B cell (primary cell): ENCODE data around the gene PPP2R2D. TPM values are rescaled to one million over a fixed set of nuclear protein-coding genes. Genes with fewer than 3 reads are reported as not detected.

Experiments used
- ATAC-seq: fragments of 200-7000 bp; cut with Tn5 transposase; one replicate; pipeline ENCODE4 v1.10.0; 2021; ENCODE audit warnings: low read depth, mild to moderate bottlenecking, moderate number of reproducible peaks, moderate library complexity
- CTCF ChIA-PET: fragments of 350-600 bp; sonication (Branson Sonifier 250); formaldehyde crosslinking; loops from one replicate; lab custom pipeline; 2021; ENCODE audit warnings: antibody characterized with exemption, inconsistent platforms; lab: Charles Lee
- POLR2A ChIA-PET: fragments of 350-600 bp; sonication (Branson Sonifier 250); formaldehyde crosslinking; loops from one replicate; lab custom pipeline; 2021; ENCODE audit warnings: antibody characterized with exemption; lab: Charles Lee
- DNase-seq: peaks from one replicate; pipeline ENCODE4 v3.0.0; 2013
- H2AFZ ChIP-seq: 2 replicates; pipeline ENCODE4 v1.6.1; 2012; ENCODE audit warnings: mild to moderate bottlenecking, low read depth, low read length; ENCODE audit not compliant: insufficient read depth, poor library complexity, severe bottlenecking
- H3K27ac ChIP-seq, 2 donors: 1 replicate in 1 of 2; 2 replicates in 1 of 2; pipeline ENCODE4 v1.5.1; 2012 to 2013; ENCODE audit warnings: low read length in 2 of 2, mild to moderate bottlenecking in 2 of 2, moderate library complexity in 1 of 2
- H3K27me3 ChIP-seq, 4 experiments: fragments of 200-600 bp in 1 of 4; sonication (generic) in 1 of 4; replicated peaks in 1 of 4; 1 replicate in 2 of 4; 2 replicates in 2 of 4; pipeline versions ENCODE4 v1.6.1 to v1.7.0; 2013 to 2016; ENCODE audit warnings: low read length in 3 of 4, mild to moderate bottlenecking in 2 of 4, mixed read lengths in 1 of 4, moderate library complexity in 1 of 4; ENCODE audit not compliant: insufficient read depth in 4 of 4, control insufficient read depth in 3 of 4; ENCODE audit errors: control extremely low read depth in 1 of 4
- H3K36me3 ChIP-seq, 2 experiments: replicated peaks in 1 of 2; 1 replicate in 1 of 2; 2 replicates in 1 of 2; pipeline versions ENCODE4 v1.6.1 to v1.7.1; 2013; ENCODE audit warnings: low read length in 1 of 2; ENCODE audit not compliant: insufficient read depth in 2 of 2, control insufficient read depth in 1 of 2; ENCODE audit errors: control extremely low read depth in 1 of 2, extremely low read depth in 1 of 2
- H3K4me1 ChIP-seq, 2 donors: fragments of 200-600 bp in 1 of 2; sonication (generic) in 1 of 2; 1 replicate in 1 of 2; 2 replicates in 1 of 2; pipeline versions ENCODE4 v1.5.1 to v1.6.1; 2013 to 2017; ENCODE audit warnings: low read length in 2 of 2; ENCODE audit not compliant: control insufficient read depth in 2 of 2, insufficient read depth in 2 of 2
- H3K4me2 ChIP-seq: replicated peaks from 2 replicates; pipeline ENCODE3; 2012; ENCODE audit warnings: mild to moderate bottlenecking, low read depth, low read length; ENCODE audit not compliant: poor library complexity, severe bottlenecking
- H3K4me3 ChIP-seq, 5 experiments: fragments of 200-600 bp in 1 of 5; sonication (generic) in 1 of 5; 1 replicate in 3 of 5; 2 replicates in 2 of 5; pipeline versions ENCODE4 v1.5.1 to v1.7.0; 2011 to 2016; ENCODE audit warnings: low read length in 4 of 5, mild to moderate bottlenecking in 4 of 5, low read depth in 2 of 5, control low read depth in 1 of 5, moderate library complexity in 1 of 5; ENCODE audit not compliant: insufficient read depth in 1 of 5; ENCODE audit errors: control extremely low read depth in 1 of 5, extremely low read depth in 1 of 5
- H3K79me2 ChIP-seq: fragments of 200-600 bp; sonication (generic); one replicate; pipeline ENCODE4 v1.6.0; 2016; ENCODE audit warnings: low read length; ENCODE audit not compliant: control insufficient read depth, insufficient read depth
- H3K9ac ChIP-seq: fragments of 200-600 bp; sonication (generic); 2 replicates; pipeline ENCODE4 v1.6.1; 2017; ENCODE audit warnings: mild to moderate bottlenecking, low read length, moderate library complexity
- H3K9me3 ChIP-seq, 3 donors: one replicate each; pipeline versions ENCODE4 v1.6.1 to v1.7.1; 2013; ENCODE audit warnings: low read length in 2 of 3; ENCODE audit not compliant: control insufficient read depth in 2 of 3, insufficient read depth in 1 of 3; ENCODE audit errors: control extremely low read depth in 1 of 3
- H4K20me1 ChIP-seq: 2 replicates; pipeline ENCODE4 v1.6.0; 2012; ENCODE audit warnings: mild to moderate bottlenecking, low read length; ENCODE audit not compliant: insufficient read depth, control insufficient read depth, poor library complexity, severe bottlenecking
- H3K27ac Mint-ChIP-seq: one replicate; pipeline ENCODE4 v1.8.0; 2021; ENCODE audit warnings: mixed read lengths
- H3K27me3 Mint-ChIP-seq: one replicate; pipeline ENCODE4 v1.8.0; 2021; ENCODE audit warnings: mixed read lengths
- H3K4me1 Mint-ChIP-seq: one replicate; pipeline ENCODE4 v1.8.0; 2021; ENCODE audit warnings: mixed read lengths
- H3K4me3 Mint-ChIP-seq: one replicate; pipeline ENCODE4 v1.8.0; 2021; ENCODE audit warnings: mixed read lengths
- H3K9me3 Mint-ChIP-seq: one replicate; pipeline ENCODE4 v1.8.0; 2022; ENCODE audit warnings: mixed read lengths; ENCODE audit not compliant: insufficient read depth
- EZH2 ChIP-seq: IDR thresholded peaks from 2 replicates; pipeline ENCODE4 v1.6.1; 2012; ENCODE audit warnings: borderline replicate concordance, low read depth, mild to moderate bottlenecking, moderate library complexity, low read length; ENCODE audit not compliant: insufficient read depth, poor library complexity, severe bottlenecking
- WGBS: methylation state at CpG from one replicate; pipeline ENCODE4 v1.1.5; 2013; ENCODE audit warnings: missing lambda C conversion rate; ENCODE audit not compliant: insufficient coverage; 5-methylcytosine and 5-hydroxymethylcytosine counted together
- intact Hi-C: fragments of 100-400 bp; cut with micrococcal nuclease; formaldehyde crosslinking; loops from one replicate; pipeline ENCODE4 v1.10.0; 2022
- polyA plus RNA-seq: library from polyadenylated mRNA; depleted of rRNA; stranded (reverse); fragments of >200 nt; gene quantifications from 2 replicates; pipeline ENCODE4 v1.2.3, GENCODE V29; 2012
- total RNA-seq, 2 donors: library from RNA; stranded (reverse); fragments of 120-200 nt in 1 of 2; gene quantifications; 1 replicate in 1 of 2; 2 replicates in 1 of 2; pipeline versions ENCODE4 v1.2.3 to v1.2.4, GENCODE V29; 2013 to 2022
- TF ChIP-seq, protein P1 (sequence below): fragments of 200-600 bp; IDR thresholded peaks from one replicate; pipeline ENCODE4 v1.8.0; 2022; ENCODE audit warnings: antibody characterized with exemption, mild to moderate bottlenecking

The PPP2R2D gene
- total and polyA plus RNA-seq, 2 donors (not counting 1 experiment from before 2014, with no cell fraction given), result 25.8 to 45.6 TPM

DNA sequence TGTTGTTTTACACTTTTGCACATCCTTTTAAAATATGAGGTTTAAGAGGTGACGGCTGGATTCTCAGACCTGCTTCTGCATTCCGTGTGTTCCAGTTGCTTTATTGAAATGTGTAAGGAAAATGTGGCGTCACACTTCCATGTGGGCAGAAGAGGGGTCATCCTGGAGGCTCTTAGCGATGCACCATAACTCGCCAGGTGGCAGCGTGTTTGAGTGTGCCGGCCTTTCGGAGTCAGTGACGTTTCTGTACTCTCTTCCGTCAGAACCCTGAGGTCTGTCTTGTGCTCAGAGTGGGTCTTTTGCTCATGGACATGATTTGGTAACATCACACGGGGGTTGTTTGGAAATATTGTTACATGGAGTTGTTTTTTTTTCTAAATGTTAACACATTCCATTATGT lies 9.1 kb downstream of the PPP2R2D start:
- Mint-ChIP-seq H3K9me3 (no peaks in the 10 kb centered on the region), H3K4me1 (peaks cover 51% of the 10 kb centered on the region), H3K4me3 (no peak overlapping the region), H3K27me3 (no peaks in the 10 kb centered on the region), H3K27ac (no peak overlapping the region)
- Histone ChIP-seq H3K9me3 (peaks cover 0 to 4% (median 3%) of the 10 kb centered on the region in 3 donors), H4K20me1 (peaks cover 84% of the 10 kb centered on the region), H2AFZ (no peak overlapping the region), H3K4me1 (peaks cover 1 to 2% of the 10 kb centered on the region in 2 donors), H3K79me2 (peaks cover 98% of the 10 kb centered on the region), H3K27ac (no peak overlapping the region), H3K27me3 (no peaks in the 10 kb centered on the region), H3K9ac (no peak overlapping the region), H3K4me3 (no peak overlapping the region), H3K36me3 (peaks cover 10 to 42% of the 10 kb centered on the region in 2 experiments), H3K4me2 (no peak overlapping the region)
- ChIA-PET POLR2A (no interaction called here), CTCF (interaction anchor here (1.3 kb wide), 1 partner anchor 24 kb away, joined by 3 read pairs; no protein-coding TSS in a partner anchor)
- TF ChIP-seq EZH2, result no peak
- TF ChIP-seq, protein P1, sequence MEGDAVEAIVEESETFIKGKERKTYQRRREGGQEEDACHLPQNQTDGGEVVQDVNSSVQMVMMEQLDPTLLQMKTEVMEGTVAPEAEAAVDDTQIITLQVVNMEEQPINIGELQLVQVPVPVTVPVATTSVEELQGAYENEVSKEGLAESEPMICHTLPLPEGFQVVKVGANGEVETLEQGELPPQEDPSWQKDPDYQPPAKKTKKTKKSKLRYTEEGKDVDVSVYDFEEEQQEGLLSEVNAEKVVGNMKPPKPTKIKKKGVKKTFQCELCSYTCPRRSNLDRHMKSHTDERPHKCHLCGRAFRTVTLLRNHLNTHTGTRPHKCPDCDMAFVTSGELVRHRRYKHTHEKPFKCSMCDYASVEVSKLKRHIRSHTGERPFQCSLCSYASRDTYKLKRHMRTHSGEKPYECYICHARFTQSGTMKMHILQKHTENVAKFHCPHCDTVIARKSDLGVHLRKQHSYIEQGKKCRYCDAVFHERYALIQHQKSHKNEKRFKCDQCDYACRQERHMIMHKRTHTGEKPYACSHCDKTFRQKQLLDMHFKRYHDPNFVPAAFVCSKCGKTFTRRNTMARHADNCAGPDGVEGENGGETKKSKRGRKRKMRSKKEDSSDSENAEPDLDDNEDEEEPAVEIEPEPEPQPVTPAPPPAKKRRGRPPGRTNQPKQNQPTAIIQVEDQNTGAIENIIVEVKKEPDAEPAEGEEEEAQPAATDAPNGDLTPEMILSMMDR, result no peak
- 98% methylated on average over 10 of the region's 11 CpGs for WGBS
- ATAC-seq (no peak), DNase-seq (no peak)
- intact Hi-C loops, result loop anchor here (10.0 kb wide), 1 partner anchor 1795 kb away; the partner anchor contains the start of gene C10orf143

DNA sequence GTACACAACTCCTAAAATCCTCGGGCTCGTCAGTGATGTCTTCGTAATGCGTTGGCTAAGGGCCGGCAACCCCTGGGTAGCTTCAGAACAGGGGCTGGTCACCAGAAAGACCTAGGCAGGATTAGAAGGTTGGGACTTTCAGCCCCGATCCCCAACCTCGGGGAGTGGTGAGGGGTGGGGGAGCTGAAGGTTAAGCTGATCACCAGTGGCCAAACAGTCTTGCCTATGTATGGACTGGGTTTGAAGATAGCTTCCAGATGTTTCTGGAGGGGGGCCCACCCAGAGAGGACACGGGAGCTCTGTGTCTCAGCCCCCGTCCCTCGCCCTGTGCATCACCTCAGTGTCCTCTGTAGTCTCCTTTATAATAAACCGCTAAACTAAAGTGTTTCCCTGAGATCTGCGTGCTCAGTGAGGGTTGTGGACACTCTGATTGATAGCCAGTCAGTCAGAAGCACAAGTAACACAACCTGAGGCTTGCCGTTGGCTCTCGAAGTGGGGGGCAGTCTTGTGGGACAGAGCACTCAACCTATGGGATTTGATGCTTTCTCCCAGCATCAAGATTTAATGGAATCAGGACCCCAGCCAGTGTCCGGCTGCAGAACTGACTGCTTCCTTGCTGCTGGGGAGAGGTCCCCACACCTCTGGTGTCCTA lies 10.0 kb downstream of the PPP2R2D start:
- Mint-ChIP-seq H3K4me1 (peaks cover 43% of the 10 kb centered on the region), H3K9me3 (no peaks in the 10 kb centered on the region), H3K27me3 (no peaks in the 10 kb centered on the region), H3K4me3 (no peak overlapping the region), H3K27ac (no peak overlapping the region)
- TF ChIP-seq, protein P1, result no peak
- TF ChIP-seq EZH2, result no peak
- intact Hi-C loops, result no loop called here
- ATAC-seq, result no peak
- Histone ChIP-seq H3K9me3 (peaks cover 0 to 4% (median 3%) of the 10 kb centered on the region in 3 donors), H3K4me2 (no peak overlapping the region), H3K27ac (no peak overlapping the region), H3K36me3 (peaks cover 7 to 40% of the 10 kb centered on the region in 2 experiments), H3K4me1 (no peaks in the 10 kb centered on the region), H4K20me1 (peaks cover 84% of the 10 kb centered on the region), H3K4me3 (no peak overlapping the region), H3K9ac (no peak overlapping the region), H2AFZ (no peak overlapping the region), H3K79me2 (peaks cover 98% of the 10 kb centered on the region), H3K27me3 (no peaks in the 10 kb centered on the region)
- ChIA-PET POLR2A (no interaction called here), CTCF (interaction anchor here (0.8 to 1.3 kb wide), 2 partner anchors 24 to 25 kb away, joined by 3 to 4 read pairs; no protein-coding TSS in a partner anchor)
- no peak for DNase-seq
- WGBS, result 93% methylated on average over 13 of the region's 15 CpGs
